H1 (cell line): ENCODE measurements around the gene MRPL55. TPM values are rescaled to one million over a fixed set of nuclear protein-coding genes. Genes with fewer than 3 reads are reported as not detected.

Source experiments
- POU5F1 ChIP-seq: IDR thresholded peaks from 2 replicates; pipeline ENCODE4 v1.6.1; 2011; ENCODE audit warnings: low read depth, mild to moderate bottlenecking, low read length, moderate library complexity
- RNF2 ChIP-seq: fragments of 200-900, 300-1000 bp; sonication (generic); IDR thresholded peaks from 2 replicates; pipeline ENCODE4 v1.7.1; 2016; ENCODE audit warnings: borderline replicate concordance, low read depth, mild to moderate bottlenecking, antibody characterized with exemption, low read length; ENCODE audit not compliant: poor library complexity, severe bottlenecking; ENCODE audit errors: missing control alignments
- polyA plus RNA-seq, 7 experiments: library from polyadenylated mRNA; depleted of rRNA in 3 of 7; stranded (reverse) in 5 of 7; unstranded in 2 of 7; fragments of >200 nt in 5 of 7; fragments of 200-250 nt in 2 of 7; gene quantifications; 1 replicate in 5 of 7; 2 replicates in 1 of 7; 4 replicates in 1 of 7; pipeline versions ENCODE4 v1.2.1 to v1.2.3, GENCODE V29; 2011 to 2013; ENCODE audit warnings: missing spikeins in 2 of 7, mixed read lengths in 2 of 7
- total RNA-seq: library from RNA; stranded (reverse); fragmentation: NEBNext Ultra II Directional; extraction: Animal tissue kit (Norgen Biotek cat#: 25700); gene quantifications from 2 replicates; pipeline ENCODE4 v1.2.1, GENCODE V29; 2021
- TF ChIP-seq, protein P1 (sequence below): fragments of 300-600 bp; sonication (generic); IDR thresholded peaks from 2 replicates; pipeline ENCODE4 v1.7.1; 2012; ENCODE audit warnings: low read length, moderate library complexity, mild to moderate bottlenecking, inconsistent platforms; ENCODE audit not compliant: insufficient replicate concordance
- TF ChIP-seq, protein P2 (sequence below): IDR thresholded peaks from 2 replicates; pipeline ENCODE4 v1.6.1; 2012; ENCODE audit warnings: inconsistent platforms
- TF ChIP-seq, protein P3 (sequence below), 3 experiments: IDR thresholded peaks; 1 replicate in 2 of 3; 2 replicates in 1 of 3; pipeline versions ENCODE4 v1.5.1 to v1.6.1; 2011; ENCODE audit warnings: low read length in 3 of 3, mild to moderate bottlenecking in 3 of 3, inconsistent platforms in 2 of 3, low read depth in 1 of 3, moderate library complexity in 1 of 3; ENCODE audit not compliant: insufficient read depth in 1 of 3; ENCODE audit errors: control extremely low read depth in 1 of 3
- TF ChIP-seq, protein P4 (sequence below): IDR thresholded peaks from 2 replicates; pipeline ENCODE4 v1.6.1; 2012; ENCODE audit warnings: low read length, inconsistent platforms

The MRPL55 gene
- total and polyA plus RNA-seq, 2 of the 8 experiments (the other 6 are each of a cell fraction or from before 2014, with no cell fraction given): 59.0 to 244 TPM

DNA sequence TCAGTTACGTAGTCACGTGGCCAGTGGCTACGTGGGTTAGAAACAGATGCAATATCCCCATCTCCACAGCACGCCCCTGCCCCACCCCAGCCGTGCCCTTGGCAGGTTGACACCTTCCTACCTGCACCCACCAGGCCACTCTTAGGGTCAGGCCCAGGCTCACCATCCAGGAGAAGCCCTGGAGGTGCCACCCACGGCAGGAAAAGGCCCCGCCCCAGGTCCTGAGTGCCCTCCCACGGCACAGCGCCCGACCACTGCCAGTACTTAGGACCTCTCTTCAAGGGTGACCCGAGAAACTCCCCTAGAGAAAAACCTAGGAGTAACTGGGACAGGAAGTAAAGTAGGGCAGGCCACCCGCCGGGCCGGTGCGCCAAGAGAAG is 7.5 kb downstream of the MRPL55 start (continued):
- TF ChIP-seq, protein P1, sequence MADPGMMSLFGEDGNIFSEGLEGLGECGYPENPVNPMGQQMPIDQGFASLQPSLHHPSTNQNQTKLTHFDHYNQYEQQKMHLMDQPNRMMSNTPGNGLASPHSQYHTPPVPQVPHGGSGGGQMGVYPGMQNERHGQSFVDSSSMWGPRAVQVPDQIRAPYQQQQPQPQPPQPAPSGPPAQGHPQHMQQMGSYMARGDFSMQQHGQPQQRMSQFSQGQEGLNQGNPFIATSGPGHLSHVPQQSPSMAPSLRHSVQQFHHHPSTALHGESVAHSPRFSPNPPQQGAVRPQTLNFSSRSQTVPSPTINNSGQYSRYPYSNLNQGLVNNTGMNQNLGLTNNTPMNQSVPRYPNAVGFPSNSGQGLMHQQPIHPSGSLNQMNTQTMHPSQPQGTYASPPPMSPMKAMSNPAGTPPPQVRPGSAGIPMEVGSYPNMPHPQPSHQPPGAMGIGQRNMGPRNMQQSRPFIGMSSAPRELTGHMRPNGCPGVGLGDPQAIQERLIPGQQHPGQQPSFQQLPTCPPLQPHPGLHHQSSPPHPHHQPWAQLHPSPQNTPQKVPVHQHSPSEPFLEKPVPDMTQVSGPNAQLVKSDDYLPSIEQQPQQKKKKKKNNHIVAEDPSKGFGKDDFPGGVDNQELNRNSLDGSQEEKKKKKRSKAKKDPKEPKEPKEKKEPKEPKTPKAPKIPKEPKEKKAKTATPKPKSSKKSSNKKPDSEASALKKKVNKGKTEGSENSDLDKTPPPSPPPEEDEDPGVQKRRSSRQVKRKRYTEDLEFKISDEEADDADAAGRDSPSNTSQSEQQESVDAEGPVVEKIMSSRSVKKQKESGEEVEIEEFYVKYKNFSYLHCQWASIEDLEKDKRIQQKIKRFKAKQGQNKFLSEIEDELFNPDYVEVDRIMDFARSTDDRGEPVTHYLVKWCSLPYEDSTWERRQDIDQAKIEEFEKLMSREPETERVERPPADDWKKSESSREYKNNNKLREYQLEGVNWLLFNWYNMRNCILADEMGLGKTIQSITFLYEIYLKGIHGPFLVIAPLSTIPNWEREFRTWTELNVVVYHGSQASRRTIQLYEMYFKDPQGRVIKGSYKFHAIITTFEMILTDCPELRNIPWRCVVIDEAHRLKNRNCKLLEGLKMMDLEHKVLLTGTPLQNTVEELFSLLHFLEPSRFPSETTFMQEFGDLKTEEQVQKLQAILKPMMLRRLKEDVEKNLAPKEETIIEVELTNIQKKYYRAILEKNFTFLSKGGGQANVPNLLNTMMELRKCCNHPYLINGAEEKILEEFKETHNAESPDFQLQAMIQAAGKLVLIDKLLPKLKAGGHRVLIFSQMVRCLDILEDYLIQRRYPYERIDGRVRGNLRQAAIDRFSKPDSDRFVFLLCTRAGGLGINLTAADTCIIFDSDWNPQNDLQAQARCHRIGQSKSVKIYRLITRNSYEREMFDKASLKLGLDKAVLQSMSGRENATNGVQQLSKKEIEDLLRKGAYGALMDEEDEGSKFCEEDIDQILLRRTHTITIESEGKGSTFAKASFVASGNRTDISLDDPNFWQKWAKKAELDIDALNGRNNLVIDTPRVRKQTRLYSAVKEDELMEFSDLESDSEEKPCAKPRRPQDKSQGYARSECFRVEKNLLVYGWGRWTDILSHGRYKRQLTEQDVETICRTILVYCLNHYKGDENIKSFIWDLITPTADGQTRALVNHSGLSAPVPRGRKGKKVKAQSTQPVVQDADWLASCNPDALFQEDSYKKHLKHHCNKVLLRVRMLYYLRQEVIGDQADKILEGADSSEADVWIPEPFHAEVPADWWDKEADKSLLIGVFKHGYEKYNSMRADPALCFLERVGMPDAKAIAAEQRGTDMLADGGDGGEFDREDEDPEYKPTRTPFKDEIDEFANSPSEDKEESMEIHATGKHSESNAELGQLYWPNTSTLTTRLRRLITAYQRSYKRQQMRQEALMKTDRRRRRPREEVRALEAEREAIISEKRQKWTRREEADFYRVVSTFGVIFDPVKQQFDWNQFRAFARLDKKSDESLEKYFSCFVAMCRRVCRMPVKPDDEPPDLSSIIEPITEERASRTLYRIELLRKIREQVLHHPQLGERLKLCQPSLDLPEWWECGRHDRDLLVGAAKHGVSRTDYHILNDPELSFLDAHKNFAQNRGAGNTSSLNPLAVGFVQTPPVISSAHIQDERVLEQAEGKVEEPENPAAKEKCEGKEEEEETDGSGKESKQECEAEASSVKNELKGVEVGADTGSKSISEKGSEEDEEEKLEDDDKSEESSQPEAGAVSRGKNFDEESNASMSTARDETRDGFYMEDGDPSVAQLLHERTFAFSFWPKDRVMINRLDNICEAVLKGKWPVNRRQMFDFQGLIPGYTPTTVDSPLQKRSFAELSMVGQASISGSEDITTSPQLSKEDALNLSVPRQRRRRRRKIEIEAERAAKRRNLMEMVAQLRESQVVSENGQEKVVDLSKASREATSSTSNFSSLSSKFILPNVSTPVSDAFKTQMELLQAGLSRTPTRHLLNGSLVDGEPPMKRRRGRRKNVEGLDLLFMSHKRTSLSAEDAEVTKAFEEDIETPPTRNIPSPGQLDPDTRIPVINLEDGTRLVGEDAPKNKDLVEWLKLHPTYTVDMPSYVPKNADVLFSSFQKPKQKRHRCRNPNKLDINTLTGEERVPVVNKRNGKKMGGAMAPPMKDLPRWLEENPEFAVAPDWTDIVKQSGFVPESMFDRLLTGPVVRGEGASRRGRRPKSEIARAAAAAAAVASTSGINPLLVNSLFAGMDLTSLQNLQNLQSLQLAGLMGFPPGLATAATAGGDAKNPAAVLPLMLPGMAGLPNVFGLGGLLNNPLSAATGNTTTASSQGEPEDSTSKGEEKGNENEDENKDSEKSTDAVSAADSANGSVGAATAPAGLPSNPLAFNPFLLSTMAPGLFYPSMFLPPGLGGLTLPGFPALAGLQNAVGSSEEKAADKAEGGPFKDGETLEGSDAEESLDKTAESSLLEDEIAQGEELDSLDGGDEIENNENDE: no peak
- TF ChIP-seq POU5F1 (no peak), RNF2 (no peak)
- TF ChIP-seq, protein P2, sequence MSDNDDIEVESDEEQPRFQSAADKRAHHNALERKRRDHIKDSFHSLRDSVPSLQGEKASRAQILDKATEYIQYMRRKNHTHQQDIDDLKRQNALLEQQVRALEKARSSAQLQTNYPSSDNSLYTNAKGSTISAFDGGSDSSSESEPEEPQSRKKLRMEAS: no peak
- TF ChIP-seq, protein P3, sequence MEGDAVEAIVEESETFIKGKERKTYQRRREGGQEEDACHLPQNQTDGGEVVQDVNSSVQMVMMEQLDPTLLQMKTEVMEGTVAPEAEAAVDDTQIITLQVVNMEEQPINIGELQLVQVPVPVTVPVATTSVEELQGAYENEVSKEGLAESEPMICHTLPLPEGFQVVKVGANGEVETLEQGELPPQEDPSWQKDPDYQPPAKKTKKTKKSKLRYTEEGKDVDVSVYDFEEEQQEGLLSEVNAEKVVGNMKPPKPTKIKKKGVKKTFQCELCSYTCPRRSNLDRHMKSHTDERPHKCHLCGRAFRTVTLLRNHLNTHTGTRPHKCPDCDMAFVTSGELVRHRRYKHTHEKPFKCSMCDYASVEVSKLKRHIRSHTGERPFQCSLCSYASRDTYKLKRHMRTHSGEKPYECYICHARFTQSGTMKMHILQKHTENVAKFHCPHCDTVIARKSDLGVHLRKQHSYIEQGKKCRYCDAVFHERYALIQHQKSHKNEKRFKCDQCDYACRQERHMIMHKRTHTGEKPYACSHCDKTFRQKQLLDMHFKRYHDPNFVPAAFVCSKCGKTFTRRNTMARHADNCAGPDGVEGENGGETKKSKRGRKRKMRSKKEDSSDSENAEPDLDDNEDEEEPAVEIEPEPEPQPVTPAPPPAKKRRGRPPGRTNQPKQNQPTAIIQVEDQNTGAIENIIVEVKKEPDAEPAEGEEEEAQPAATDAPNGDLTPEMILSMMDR (IDR thresholded peaks at IDR 0.05; ENCODE audit: control extremely low read depth in 1 of 3, insufficient read depth in 1 of 3, low read depth in 1 of 3, low read length in 3 of 3): no peak
- TF ChIP-seq, protein P4, sequence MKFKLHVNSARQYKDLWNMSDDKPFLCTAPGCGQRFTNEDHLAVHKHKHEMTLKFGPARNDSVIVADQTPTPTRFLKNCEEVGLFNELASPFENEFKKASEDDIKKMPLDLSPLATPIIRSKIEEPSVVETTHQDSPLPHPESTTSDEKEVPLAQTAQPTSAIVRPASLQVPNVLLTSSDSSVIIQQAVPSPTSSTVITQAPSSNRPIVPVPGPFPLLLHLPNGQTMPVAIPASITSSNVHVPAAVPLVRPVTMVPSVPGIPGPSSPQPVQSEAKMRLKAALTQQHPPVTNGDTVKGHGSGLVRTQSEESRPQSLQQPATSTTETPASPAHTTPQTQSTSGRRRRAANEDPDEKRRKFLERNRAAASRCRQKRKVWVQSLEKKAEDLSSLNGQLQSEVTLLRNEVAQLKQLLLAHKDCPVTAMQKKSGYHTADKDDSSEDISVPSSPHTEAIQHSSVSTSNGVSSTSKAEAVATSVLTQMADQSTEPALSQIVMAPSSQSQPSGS: no peak
